ENCODE data around the gene ZNF513. TPM values are rescaled to one million over a fixed set of nuclear protein-coding genes. Genes with fewer than 3 reads are reported as not detected.

Gene ZNF513
- total RNA-seq, 4 donors from 2014 or later: 6.4 to 15.6 (median 12.8) TPM

DNA sequence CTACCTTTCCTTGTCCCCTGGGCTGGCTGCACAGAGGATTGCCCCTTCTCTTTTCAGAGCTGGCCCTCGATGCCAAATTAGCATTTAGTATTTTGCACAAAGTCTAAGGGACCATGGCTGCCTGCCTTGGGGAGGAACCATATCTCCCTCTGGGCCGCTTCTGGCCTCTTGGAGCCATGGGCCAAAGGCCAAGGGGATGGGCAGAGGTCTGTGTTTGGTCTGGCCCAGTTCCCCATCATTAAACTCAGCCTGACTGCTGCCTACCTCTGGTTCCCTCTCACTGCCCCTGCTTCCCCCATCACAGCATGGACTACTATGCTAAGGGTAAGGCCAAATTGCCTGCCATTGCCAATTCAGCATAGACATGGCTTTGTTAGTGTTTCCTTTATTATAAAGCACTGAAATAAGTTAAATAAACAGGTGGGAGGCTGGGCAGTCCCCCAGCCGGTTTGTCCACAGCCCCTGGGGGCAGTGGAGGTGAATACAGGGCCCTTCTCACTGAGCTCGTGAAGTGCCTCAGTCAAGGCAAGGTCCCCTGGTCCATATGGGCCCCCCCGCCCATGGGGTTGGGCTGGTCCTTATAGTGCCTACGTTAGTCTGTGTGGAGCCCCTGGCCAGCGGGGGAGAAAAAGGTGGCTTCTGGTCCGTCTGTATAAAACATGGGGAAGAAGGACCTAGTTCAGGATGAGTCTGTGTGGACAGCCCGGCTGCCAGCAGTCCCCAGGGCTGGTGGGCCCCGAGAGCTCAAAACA is 3.5 kb downstream of the ZNF513 start:
- WGBS, 2 donors: 50 to 58% methylated on average over 2 to 9 of the region's 10 CpGs
- TF ChIP-seq, protein P1, sequence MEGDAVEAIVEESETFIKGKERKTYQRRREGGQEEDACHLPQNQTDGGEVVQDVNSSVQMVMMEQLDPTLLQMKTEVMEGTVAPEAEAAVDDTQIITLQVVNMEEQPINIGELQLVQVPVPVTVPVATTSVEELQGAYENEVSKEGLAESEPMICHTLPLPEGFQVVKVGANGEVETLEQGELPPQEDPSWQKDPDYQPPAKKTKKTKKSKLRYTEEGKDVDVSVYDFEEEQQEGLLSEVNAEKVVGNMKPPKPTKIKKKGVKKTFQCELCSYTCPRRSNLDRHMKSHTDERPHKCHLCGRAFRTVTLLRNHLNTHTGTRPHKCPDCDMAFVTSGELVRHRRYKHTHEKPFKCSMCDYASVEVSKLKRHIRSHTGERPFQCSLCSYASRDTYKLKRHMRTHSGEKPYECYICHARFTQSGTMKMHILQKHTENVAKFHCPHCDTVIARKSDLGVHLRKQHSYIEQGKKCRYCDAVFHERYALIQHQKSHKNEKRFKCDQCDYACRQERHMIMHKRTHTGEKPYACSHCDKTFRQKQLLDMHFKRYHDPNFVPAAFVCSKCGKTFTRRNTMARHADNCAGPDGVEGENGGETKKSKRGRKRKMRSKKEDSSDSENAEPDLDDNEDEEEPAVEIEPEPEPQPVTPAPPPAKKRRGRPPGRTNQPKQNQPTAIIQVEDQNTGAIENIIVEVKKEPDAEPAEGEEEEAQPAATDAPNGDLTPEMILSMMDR (IDR thresholded peaks at IDR 0.05): no peak
- TF ChIP-seq POLR2A (IDR thresholded peaks at IDR 0.05): no peak
- intact Hi-C loops (cut with DNase I): no loop called here

DNA sequence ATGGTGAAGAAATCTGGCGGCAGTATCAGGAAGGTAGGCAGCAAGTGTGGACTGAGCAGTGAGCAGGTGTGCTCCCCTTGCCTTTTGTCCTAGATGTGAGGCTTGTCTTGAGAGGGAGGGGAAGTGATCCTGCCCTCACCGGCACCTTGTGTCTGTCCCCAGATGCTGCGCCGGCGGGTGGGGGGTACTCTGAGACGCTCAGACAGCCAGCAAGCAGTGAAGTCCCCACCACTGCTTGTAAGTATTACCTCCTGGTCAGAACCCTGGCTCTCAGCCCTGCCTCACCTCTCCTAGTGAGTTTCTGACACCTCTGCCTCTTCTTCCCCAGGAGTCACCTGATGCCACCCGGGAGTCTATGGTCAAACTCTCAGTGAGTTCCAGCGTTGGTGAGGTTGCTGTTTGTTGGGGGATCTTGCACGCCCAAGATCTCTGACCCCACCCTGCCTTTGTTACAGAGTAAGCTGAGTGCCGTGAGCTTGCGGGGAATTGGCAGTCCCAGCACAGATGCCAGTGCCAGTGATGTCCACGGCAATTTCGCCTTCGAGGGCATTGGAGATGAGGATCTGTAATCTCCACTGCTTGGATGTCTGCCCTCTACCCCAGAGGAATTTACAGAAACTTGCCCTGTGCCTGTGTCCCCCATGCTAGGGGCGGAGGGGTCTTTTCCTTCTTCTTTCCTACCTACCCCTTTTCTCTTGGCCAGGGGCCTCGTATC is 4.2 kb downstream of the ZNF513 start:
- Histone ChIP-seq H3K9me3 (no peaks in the 10 kb centered on the region), H3K27ac (no peak overlapping the region), H3K4me3 (no peak overlapping the region), H3K27me3 (no peaks in the 10 kb centered on the region), H3K36me3 (peaks cover 32 to 62% (median 34%) of the 10 kb centered on the region in 3 donors), H3K4me1 (peaks cover 24 to 71% (median 26%) of the 10 kb centered on the region in 3 donors)
- DNase-seq: no peak
- WGBS, 2 donors: 83 to 94% methylated on average over 8 to 14 of the region's 16 CpGs
- intact Hi-C loops (cut with DNase I): no loop called here
- TF ChIP-seq, protein P1 (IDR thresholded peaks at IDR 0.05): no peak
- TF ChIP-seq POLR2A (IDR thresholded peaks at IDR 0.05): no peak

More for the DNA sequence above, 3.5 kb downstream of the ZNF513 start:
- H3K27me3 ChIP-seq: no peaks in the 10 kb centered on the region
- no peak overlapping the region for H3K4me3 ChIP-seq
- H3K9me3 ChIP-seq: no peaks in the 10 kb centered on the region
- no peak for DNase-seq
- peaks cover 19 to 69% (median 20%) of the 10 kb centered on the region in 3 donors for H3K4me1 ChIP-seq
- no peak overlapping the region for H3K27ac ChIP-seq
- peaks cover 32 to 69% (median 34%) of the 10 kb centered on the region in 3 donors for H3K36me3 ChIP-seq

DNA sequence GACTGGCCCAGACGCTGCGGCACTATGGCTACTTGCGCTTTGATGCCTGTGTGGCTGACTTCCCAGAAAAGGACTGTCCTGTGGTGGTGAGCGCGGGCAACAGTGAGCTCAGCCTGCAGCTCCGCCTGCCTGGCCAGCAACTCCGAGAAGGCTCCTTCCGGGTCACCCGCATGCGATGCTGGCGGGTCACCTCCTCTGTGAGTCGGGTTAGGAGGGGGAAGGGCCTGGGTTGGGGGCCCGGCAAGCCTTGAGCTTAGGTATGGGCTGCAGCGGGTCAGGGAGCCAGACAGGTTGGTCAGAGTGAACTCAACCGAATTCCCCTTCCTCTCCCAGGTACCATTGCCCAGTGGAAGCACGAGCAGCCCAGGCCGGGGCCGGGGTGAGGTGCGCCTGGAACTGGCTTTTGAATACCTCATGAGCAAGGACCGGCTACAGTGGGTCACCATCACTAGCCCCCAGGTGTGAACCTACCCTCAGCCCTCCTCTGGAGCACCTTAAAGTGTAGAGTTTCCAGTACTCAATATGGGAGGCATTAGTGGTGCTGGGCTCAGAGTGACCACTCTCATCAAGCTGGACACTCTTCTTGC is 4.9 kb downstream of the ZNF513 start:
- TF ChIP-seq, protein P1 (IDR thresholded peaks at IDR 0.05): no peak
- no peak for TF ChIP-seq POLR2A (IDR thresholded peaks at IDR 0.05)
- peaks cover 32 to 61% (median 34%) of the 10 kb centered on the region in 3 donors for H3K36me3 ChIP-seq
- H3K27me3 ChIP-seq: no peaks in the 10 kb centered on the region
- WGBS, 2 donors: 83 to 84% methylated on average over 4 to 6 of the region's 20 CpGs
- no peak overlapping the region for H3K4me3 ChIP-seq
- no peak for DNase-seq
- H3K4me1 ChIP-seq: peaks cover 21 to 71% (median 22%) of the 10 kb centered on the region in 3 donors
- no peaks in the 10 kb centered on the region for H3K9me3 ChIP-seq
- intact Hi-C loops (cut with DNase I): no loop called here
- H3K27ac ChIP-seq: no peak overlapping the region

DNA sequence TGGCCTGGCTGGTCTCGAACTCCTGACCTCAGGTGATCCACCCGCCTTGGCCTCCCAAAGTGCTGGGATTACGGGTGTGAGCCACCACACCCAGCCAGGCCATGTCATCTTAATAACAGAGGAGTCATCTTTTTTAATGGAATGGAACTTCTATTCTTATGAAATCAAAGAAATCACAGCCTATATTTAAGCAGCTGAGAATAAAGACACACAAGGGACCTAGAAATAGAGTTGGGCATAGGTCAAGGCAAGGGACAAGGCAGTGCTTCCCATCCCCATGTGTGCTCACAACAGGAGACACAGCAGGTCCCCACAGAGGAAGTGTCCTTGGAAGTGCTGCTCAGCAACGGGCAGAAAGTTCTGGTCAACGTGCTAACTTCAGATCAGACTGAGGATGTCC is 7.0 kb downstream of the ZNF513 start:
- intact Hi-C loops (cut with DNase I): no loop called here

More for the DNA sequence above, 7.0 kb downstream of the ZNF513 start:
- H3K27ac ChIP-seq: no peak overlapping the region
- DNase-seq: no peak
- no peak for TF ChIP-seq POLR2A (IDR thresholded peaks at IDR 0.05)
- TF ChIP-seq, protein P1 (IDR thresholded peaks at IDR 0.05): no peak
- 69 to 80% methylated on average over 5 of the region's 5 CpGs for WGBS, 2 donors
- H3K27me3 ChIP-seq: no peaks in the 10 kb centered on the region
- peaks cover 19 to 65% (median 21%) of the 10 kb centered on the region in 3 donors for H3K4me1 ChIP-seq
- no peaks in the 10 kb centered on the region for H3K9me3 ChIP-seq
- no peak overlapping the region for H3K4me3 ChIP-seq
- peaks cover 32 to 63% (median 34%) of the 10 kb centered on the region in 3 donors for H3K36me3 ChIP-seq

Measured in esophagus squamous epithelium (tissue), 5 donors.